HCT116 (cell line): Measurements from ENCODE around the gene BMP7. TPM values are rescaled to one million over a fixed set of nuclear protein-coding genes. Genes with fewer than 3 reads are reported as not detected.

Experiments
- ATAC-seq: fragments of 200-7000 bp; cut with Tn5 transposase; 2 replicates; pipeline ENCODE4 v1.9.1; 2020; ENCODE audit warnings: mild to moderate bottlenecking, moderate library complexity
- BruUV-seq: library from RNA; stranded (reverse); fragments of 400-500 nt; replicated peaks from 2 replicates; lab custom pipeline; 2021; lab: Mats Ljungman, UMichigan
- CTCF ChIA-PET: fragments of 300-600 bp; sonication (Branson Sonifier 250); formaldehyde crosslinking; loops from one replicate; lab custom pipeline; 2021; ENCODE audit warnings: antibody characterized with exemption; lab: Charles Lee
- POLR2A ChIA-PET: fragments of 300-600, 350-600 bp; sonication (Branson Sonifier 250); formaldehyde crosslinking; loops from one replicate; lab custom pipeline; 2021; ENCODE audit warnings: antibody characterized with exemption; lab: Charles Lee
- RAD21 ChIA-PET, 2 experiments: fragments of 300-600 bp; sonication (Branson Sonifier 250); formaldehyde crosslinking; loops; one replicate each; lab custom pipeline; 2023; ENCODE audit warnings: low total read pairs in 2 of 2; ENCODE audit not compliant: uncharacterized antibody in 2 of 2, unreplicated experiment in 2 of 2, low non-redundant PET in 1 of 2; lab: Charles Lee
- DNase-seq: peaks from one replicate; pipeline ENCODE4 v3.0.0-alpha.2; 2010; ENCODE audit warnings: low read depth, low spot score
- H2AFZ ChIP-seq: fragments of 200-600 bp; shearing (Covaris generic), sonication (generic); 2 replicates; pipeline ENCODE4 v1.6.1; 2017; ENCODE audit warnings: low read depth, mixed run types, mixed read lengths, antibody characterized with exemption, low read length; ENCODE audit not compliant: poor library complexity, severe bottlenecking
- H3K27ac ChIP-seq: 2 replicates; pipeline ENCODE4 v1.5.1; 2012; ENCODE audit warnings: low read depth, low read length
- H3K27me3 ChIP-seq: fragments of 200-600 bp; sonication (generic); 2 replicates; pipeline ENCODE4 v1.6.1; 2016; ENCODE audit warnings: mixed run types, low read length, mixed read lengths; ENCODE audit not compliant: insufficient read depth
- H3K36me3 ChIP-seq, 2 experiments: fragments of 200-500 bp in 1 of 2; fragments of 200-600 bp in 1 of 2; sonication (Bioruptor generic) in 1 of 2; sonication (generic) in 1 of 2; 2 replicates each; pipeline versions ENCODE4 v1.5.1 to v1.6.1; 2014 to 2016; ENCODE audit warnings: low read length in 2 of 2, inconsistent platforms in 1 of 2, mixed read lengths in 1 of 2, mixed run types in 1 of 2; ENCODE audit not compliant: insufficient read depth in 2 of 2, control insufficient read depth in 1 of 2
- H3K4me1 ChIP-seq, 2 experiments: fragments of 200-600 bp in 1 of 2; sonication (generic) in 1 of 2; 2 replicates each; pipeline versions ENCODE4 v1.5.1 to v1.6.1; 2012 to 2017; ENCODE audit warnings: low read length in 2 of 2, inconsistent platforms in 1 of 2, mild to moderate bottlenecking in 1 of 2, mixed read lengths in 1 of 2, mixed run types in 1 of 2, moderate library complexity in 1 of 2; ENCODE audit not compliant: insufficient read depth in 2 of 2, control insufficient read depth in 1 of 2
- H3K4me2 ChIP-seq: fragments of 200-600 bp; sonication (generic); 2 replicates; pipeline ENCODE4 v1.6.1; 2017; ENCODE audit warnings: mixed run types, low read length, mixed read lengths
- H3K4me3 ChIP-seq, 2 experiments: fragments of 200-600 bp in 1 of 2; sonication (generic) in 1 of 2; replicated peaks in 1 of 2; 2 replicates each; pipeline ENCODE4 v1.5.1; 2011 to 2016; ENCODE audit warnings: low read length in 2 of 2, control low read depth in 1 of 2, low read depth in 1 of 2, mild to moderate bottlenecking in 1 of 2, mixed read lengths in 1 of 2, mixed run types in 1 of 2
- H3K79me2 ChIP-seq: fragments of 200-600 bp; sonication (generic); 2 replicates; pipeline ENCODE4 v1.6.1; 2017; ENCODE audit warnings: mild to moderate bottlenecking, mixed run types, low read length, moderate library complexity, mixed read lengths; ENCODE audit not compliant: insufficient read depth
- H3K9ac ChIP-seq: fragments of 200-600 bp; sonication (generic); 2 replicates; pipeline ENCODE4 v1.6.1; 2016; ENCODE audit warnings: low read length, mixed read lengths
- H3K9me2 ChIP-seq: fragments of 200-600 bp; sonication (generic), shearing (Covaris generic); 2 replicates; pipeline ENCODE4 v1.6.1; 2017; ENCODE audit warnings: mixed run types, mild to moderate bottlenecking, moderate library complexity; ENCODE audit not compliant: insufficient read depth
- H3K9me3 ChIP-seq, 2 experiments: fragments of 200-500 bp in 1 of 2; fragments of 200-600 bp in 1 of 2; sonication (Bioruptor generic) in 1 of 2; sonication (generic) in 1 of 2; 2 replicates each; pipeline ENCODE4 v1.6.1; 2014 to 2017; ENCODE audit warnings: low read length in 2 of 2, mixed read lengths in 2 of 2, inconsistent platforms in 1 of 2, low read depth in 1 of 2, mild to moderate bottlenecking in 1 of 2, mixed run types in 1 of 2, moderate library complexity in 1 of 2; ENCODE audit not compliant: control insufficient read depth in 1 of 2, insufficient read depth in 1 of 2
- H4K20me1 ChIP-seq: fragments of 200-600 bp; sonication (generic), shearing (Covaris generic); 2 replicates; pipeline ENCODE4 v1.6.1; 2017; ENCODE audit warnings: mixed run types, mild to moderate bottlenecking, moderate library complexity; ENCODE audit not compliant: insufficient read depth
- ATF3 ChIP-seq: IDR thresholded peaks from 2 replicates; pipeline ENCODE4 v1.6.1; 2012
- CBX3 ChIP-seq: IDR thresholded peaks from 2 replicates; pipeline ENCODE4 v1.6.1; 2012; ENCODE audit warnings: low read depth
- CTCF ChIP-seq, 3 experiments: fragments of 200-600 bp in 1 of 3; sonication (generic) in 1 of 3; IDR thresholded peaks in 2 of 3; conservative IDR thresholded peaks in 1 of 3; 2 replicates each; pipeline ENCODE4 v1.5.1; 2012 to 2017; ENCODE audit warnings: low read depth in 2 of 3, low read length in 2 of 3, antibody characterized with exemption in 1 of 3, borderline replicate concordance in 1 of 3, control low read depth in 1 of 3, mild to moderate bottlenecking in 1 of 3, mixed read lengths in 1 of 3, mixed run types in 1 of 3, moderate library complexity in 1 of 3; ENCODE audit not compliant: insufficient read depth in 1 of 3
- ELF1 ChIP-seq: IDR thresholded peaks from 2 replicates; pipeline ENCODE4 v1.6.1; 2012; ENCODE audit warnings: low read depth, borderline replicate concordance
- EZH2 ChIP-seq: fragments of 200-600 bp; sonication (generic); IDR thresholded peaks from 2 replicates; pipeline ENCODE4 v1.6.1; 2017; ENCODE audit warnings: antibody characterized with exemption, mixed run types
- EZH2phosphoT487 ChIP-seq: fragments of 200-600 bp; IDR thresholded peaks from 2 replicates; pipeline ENCODE4 v1.6.1; 2018; ENCODE audit warnings: antibody characterized with exemption, borderline replicate concordance
- POLR2A ChIP-seq: IDR thresholded peaks from 2 replicates; pipeline ENCODE4 v1.7.0; 2011; ENCODE audit warnings: borderline replicate concordance; ENCODE audit not compliant: insufficient read depth, insufficient read length; ENCODE audit errors: extremely low read depth
- RAD21 ChIP-seq: IDR thresholded peaks from 2 replicates; pipeline ENCODE4 v1.6.1; 2012; ENCODE audit warnings: low read depth, mild to moderate bottlenecking
- REST ChIP-seq: IDR thresholded peaks from 2 replicates; pipeline ENCODE4 v1.6.1; 2012; ENCODE audit warnings: low read depth
- SIN3A ChIP-seq: IDR thresholded peaks from 2 replicates; pipeline ENCODE4 v1.6.1; 2012; ENCODE audit warnings: low read depth
- SP1 ChIP-seq: IDR thresholded peaks from 2 replicates; pipeline ENCODE4 v1.6.1; 2012; ENCODE audit warnings: low read depth
- SRF ChIP-seq: IDR thresholded peaks from 2 replicates; pipeline ENCODE4 v1.6.1; 2012; ENCODE audit warnings: low read depth
- TCF7L2 ChIP-seq: IDR thresholded peaks from 2 replicates; pipeline ENCODE4 v1.7.0; 2011; ENCODE audit warnings: borderline replicate concordance, inconsistent platforms; ENCODE audit not compliant: insufficient read depth, insufficient read length; ENCODE audit errors: extremely low read depth
- YY1 ChIP-seq: IDR thresholded peaks from 2 replicates; pipeline ENCODE4 v1.6.1; 2011; ENCODE audit warnings: low read length, low read depth, moderate library complexity, mild to moderate bottlenecking; ENCODE audit not compliant: insufficient replicate concordance; ENCODE audit errors: extremely low read depth
- ZFX ChIP-seq: fragments of 450-650 bp; IDR thresholded peaks from 2 replicates; pipeline ENCODE4 v1.6.1; 2017
- intact Hi-C: fragments of 100-400 bp; cut with micrococcal nuclease; formaldehyde crosslinking; loops from 2 replicates; pipeline ENCODE4 v1.10.0; 2022
- total RNA-seq: library from RNA; stranded (reverse); gene quantifications from one replicate; pipeline ENCODE4 v1.2.1, GENCODE V29; 2021; ENCODE audit not compliant: unreplicated experiment
- TF ChIP-seq, protein P1 (sequence below): IDR thresholded peaks from 2 replicates; pipeline ENCODE4 v1.6.1; 2011; ENCODE audit warnings: mild to moderate bottlenecking, low read length, moderate library complexity; ENCODE audit not compliant: insufficient replicate concordance; ENCODE audit errors: extremely low read depth

Gene BMP7
- total RNA-seq, 1 experiment from 2014 or later: 7.0 TPM

- no peaks in the 10 kb centered on the region for H3K9me3 ChIP-seq
- no peaks in the 10 kb centered on the region for H4K20me1 ChIP-seq
- H3K4me2 ChIP-seq: no peak overlapping the region
- no peaks in the 10 kb centered on the region for H3K27me3 ChIP-seq
- H2AFZ ChIP-seq: no peak overlapping the region
- H3K27ac ChIP-seq: no peak overlapping the region
- no peak overlapping the region for H3K9ac ChIP-seq
- H3K79me2 ChIP-seq: no peaks in the 10 kb centered on the region
- H3K4me1 ChIP-seq: no peaks in the 10 kb centered on the region
- intact Hi-C loops: no loop called here
- TF ChIP-seq ELF1 (no peak), ZFX (no peak), REST (no peak), POLR2A (no peak), EZH2phosphoT487 (no peak), ATF3 (no peak), SRF (no peak), SP1 (no peak), SIN3A (no peak), YY1 (no peak), CBX3 (no peak), RAD21 (no peak), CTCF (IDR thresholded peaks at IDR 0.05 in 2 of 3, conservative IDR thresholded peaks at IDR 0.05 in 1 of 3; ENCODE audit: borderline replicate concordance in 1 of 3, insufficient read depth in 1 of 3, low read depth in 2 of 3, low read length in 2 of 3) (no peak), EZH2 (no peak), TCF7L2 (no peak)
- TF ChIP-seq, protein P1, sequence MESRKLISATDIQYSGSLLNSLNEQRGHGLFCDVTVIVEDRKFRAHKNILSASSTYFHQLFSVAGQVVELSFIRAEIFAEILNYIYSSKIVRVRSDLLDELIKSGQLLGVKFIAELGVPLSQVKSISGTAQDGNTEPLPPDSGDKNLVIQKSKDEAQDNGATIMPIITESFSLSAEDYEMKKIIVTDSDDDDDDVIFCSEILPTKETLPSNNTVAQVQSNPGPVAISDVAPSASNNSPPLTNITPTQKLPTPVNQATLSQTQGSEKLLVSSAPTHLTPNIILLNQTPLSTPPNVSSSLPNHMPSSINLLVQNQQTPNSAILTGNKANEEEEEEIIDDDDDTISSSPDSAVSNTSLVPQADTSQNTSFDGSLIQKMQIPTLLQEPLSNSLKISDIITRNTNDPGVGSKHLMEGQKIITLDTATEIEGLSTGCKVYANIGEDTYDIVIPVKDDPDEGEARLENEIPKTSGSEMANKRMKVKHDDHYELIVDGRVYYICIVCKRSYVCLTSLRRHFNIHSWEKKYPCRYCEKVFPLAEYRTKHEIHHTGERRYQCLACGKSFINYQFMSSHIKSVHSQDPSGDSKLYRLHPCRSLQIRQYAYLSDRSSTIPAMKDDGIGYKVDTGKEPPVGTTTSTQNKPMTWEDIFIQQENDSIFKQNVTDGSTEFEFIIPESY: no peak
- no peak for ATAC-seq
- no peaks in the 10 kb centered on the region for H3K36me3 ChIP-seq
- ChIA-PET RAD21 (no interaction called here), CTCF (no interaction called here), POLR2A (no interaction called here)
- H3K9me2 ChIP-seq: no peaks in the 10 kb centered on the region
- no peak overlapping the region for H3K4me3 ChIP-seq
- DNase-seq: no peak
- BruUV-seq: no TSS peak
Observed at GRCh38 chr20:57122536-57123489, 143.6 kb downstream of the BMP7 start.
